HG03064 (cell line): ENCODE data around the gene F12.
A peak's percentile ranks its signal among the peaks of the same experiment; 100 is the strongest.

Source experiments
- ATAC-seq: cut with Tn5 transposase; IDR thresholded peaks from one replicate; pipeline ENCODE4 v1.9.1; 2021; ENCODE audit warnings: low read depth; ENCODE audit not compliant: unreplicated experiment

Gene F12

DNA sequence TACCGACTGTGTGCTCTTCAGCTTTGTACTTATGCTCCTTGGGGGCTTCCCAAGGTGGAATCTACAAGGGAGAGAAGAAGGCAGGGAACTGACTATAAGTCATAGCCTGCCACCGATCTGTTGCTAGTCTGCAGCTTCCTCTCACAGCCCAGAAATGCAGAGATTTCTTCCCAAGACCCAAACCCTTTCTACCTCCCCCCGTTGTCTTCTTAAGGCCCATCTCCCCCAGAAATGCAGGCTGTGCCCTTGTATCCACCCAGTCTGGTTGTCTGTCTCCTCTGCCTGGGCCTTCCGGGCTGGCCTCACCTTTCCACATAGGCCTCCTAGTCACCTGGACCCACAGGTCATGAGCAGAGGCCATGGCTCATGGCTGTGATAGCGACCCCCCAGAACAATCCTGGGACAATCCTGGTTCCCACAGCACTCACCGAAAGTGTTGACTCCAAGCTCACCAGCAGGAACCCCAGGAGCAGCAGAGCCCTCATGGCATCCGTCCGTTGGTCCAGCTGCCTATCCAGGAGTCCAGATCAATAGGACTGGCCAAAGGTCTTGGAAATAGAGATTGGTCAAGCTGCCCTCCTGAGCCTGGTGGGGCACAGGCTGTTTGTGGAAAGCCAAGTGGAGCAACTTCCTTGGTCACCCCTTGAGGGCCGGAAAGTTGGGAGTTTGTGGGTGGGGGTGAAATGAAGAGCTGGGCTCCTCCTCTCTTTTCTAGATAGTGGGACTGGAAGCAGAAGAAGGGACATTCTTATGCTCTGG, at the start of gene F12:
Gene F12, minus strand, starts transcription at position 522 of the 759 bp plus-strand sequence. Its CDS starts 37 bp downstream, at position 485.
- ATAC-seq: no peak

DNA sequence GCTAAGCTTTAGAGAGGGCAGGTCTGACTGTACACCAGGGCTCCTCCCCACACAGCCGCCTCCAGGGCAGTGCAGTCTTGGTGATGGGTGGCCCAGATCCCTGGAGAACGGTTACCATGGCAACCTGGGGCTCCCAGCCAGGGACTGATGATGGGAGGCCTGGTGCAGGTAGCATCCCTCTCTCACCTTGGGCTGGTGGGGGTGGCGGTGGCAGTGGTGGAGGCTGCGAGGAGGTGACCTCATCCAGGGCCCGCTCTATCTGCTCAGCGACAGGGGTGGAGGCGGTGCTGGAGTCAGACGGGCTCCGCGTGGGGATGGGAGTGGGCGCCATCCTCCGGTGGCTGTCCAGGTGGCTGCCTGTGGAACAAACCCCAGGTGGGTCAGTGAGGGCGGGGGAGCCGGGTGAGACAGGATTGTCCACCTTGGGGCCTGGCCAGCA, 49.6 kb upstream of the F12 start:
- no peak for ATAC-seq

DNA sequence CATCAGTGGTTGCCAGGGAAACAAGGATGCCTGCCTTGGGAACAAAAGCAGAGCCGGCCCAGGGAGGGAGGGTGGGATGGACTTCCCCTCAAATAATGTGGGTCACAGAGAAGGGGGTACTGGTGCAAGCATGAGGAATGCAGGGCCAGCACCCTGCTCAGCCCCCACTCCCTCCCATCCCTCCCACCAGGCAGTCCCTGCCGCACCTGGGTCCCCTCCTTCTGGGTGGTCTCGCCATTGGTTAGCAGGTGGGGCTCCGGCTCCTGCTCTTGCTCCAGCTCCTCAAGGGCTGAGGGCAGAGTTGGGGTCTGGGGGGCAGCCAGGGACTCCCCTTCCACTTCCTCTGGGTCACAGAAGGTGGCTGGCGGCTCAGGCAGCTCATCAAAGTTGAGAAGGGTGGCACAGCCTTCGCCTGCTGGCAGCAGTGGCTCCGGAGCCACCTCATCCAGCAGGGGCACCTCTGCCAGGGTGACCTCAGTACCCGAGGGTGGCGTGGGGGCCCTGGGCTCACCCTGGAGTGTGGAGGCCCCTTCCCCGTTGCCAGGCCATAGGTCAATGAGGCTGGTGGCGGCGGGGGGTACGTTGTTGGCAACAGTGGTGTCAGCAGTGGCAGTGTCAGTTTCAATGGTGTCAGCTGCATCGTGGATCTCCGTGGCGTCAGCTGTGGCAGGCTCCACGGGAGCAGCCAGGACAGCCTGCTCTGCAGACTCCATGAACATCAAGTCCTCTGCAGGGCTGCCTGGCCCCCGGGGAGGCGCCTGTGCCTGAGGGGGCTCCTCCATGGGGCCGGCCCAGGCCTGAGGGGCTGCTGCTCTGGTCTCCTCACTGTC, 48.7 kb upstream of the F12 start:
- no peak for ATAC-seq

DNA sequence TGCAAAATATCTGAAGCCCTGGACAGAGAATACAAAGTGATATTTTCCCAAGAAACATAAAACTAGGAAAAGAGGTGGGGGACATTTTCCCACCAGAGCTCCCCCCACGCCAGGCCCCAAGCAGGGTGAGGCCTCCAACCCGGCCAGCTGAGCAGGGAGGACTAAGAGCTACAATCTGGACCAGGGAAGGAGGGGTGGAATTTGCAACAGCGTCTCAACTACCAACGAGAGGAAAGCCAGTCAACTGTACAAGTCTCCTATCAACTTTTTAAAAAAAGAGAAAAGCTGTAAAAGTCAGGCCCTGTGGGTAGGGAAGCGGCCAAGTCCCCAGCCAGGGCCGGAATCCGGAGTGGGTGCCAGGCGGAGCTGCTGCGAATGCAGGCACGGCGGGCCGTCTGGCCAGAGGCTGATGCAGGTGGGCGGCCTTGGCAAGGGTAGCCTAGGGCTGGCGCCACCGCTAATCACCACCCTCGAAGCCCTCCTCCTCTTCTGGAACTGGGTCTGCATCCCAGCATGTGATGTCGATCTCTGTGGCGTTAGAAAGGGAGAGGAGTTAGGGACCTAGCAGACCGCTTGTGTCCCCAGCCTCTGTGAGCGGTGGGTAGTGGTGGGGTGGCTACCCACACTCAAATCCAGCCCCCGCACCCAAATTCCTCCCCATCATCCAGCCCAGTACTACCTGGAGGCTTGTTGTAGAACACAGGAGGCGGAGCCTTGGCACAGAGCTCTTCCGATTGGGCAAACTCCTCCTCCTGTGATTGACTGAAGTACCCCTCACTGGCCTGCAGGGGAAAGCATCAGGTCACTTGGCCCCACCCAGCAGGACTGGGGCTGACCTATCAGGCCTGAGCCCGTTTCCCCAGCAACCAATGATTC, 47.9 kb upstream of the F12 start:
- peak; percentile 37 for ATAC-seq

DNA sequence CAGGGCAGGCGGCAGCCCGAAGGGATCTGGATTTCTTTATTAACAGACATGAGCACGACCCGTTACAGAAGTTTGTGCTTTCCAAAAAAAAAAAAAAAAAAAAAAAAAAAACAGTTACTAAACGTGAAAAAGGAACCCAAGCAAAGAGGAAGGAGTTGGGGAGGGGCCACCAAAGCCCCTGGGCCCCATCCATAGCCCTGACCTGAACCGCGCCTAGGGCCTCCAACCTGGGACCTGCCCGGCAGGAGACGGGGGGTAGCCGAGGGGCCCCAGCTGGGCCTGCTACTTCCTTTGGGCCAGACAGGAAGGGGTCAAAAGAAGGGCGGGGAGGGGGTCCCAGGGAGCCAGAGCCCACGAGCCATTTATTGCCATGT, 47.2 kb upstream of the F12 start:
- ATAC-seq: no peak

DNA sequence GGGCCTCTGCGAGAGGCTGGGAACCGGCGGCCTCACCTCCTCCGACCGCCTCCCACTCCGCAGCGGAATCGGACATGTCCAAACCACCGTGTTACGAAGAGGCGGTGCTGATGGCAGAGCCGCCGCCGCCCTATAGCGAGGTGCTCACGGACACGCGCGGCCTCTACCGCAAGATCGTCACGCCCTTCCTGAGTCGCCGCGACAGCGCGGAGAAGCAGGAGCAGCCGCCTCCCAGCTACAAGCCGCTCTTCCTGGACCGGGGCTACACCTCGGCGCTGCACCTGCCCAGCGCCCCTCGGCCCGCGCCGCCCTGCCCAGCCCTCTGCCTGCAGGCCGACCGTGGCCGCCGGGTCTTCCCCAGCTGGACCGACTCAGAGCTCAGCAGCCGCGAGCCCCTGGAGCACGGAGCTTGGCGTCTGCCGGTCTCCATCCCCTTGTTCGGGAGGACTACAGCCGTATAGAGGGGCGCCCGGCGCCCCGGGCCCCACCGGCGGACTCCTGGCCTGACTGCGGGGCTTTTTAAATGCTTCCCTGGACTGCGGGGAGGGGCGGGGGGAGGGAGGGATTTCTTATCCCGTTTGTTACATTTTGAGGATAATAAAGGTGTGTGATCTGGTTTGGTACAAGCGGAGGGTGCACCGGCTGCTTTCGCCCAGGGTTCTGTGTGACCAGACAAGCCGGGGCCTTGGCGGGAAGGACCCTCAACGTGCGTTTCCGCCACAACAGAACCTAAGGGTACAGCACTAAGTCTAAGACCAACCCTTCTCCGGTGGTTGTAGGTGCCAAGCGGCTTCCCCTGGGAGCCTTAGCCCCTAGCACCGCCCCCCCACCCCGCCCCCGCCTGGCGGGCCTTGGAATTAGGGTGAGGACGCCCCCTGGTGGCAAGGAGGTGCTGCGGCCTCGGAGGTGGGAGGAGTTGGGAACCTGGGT, 46.6 kb upstream of the F12 start:
- peak; percentile 7 for ATAC-seq

DNA sequence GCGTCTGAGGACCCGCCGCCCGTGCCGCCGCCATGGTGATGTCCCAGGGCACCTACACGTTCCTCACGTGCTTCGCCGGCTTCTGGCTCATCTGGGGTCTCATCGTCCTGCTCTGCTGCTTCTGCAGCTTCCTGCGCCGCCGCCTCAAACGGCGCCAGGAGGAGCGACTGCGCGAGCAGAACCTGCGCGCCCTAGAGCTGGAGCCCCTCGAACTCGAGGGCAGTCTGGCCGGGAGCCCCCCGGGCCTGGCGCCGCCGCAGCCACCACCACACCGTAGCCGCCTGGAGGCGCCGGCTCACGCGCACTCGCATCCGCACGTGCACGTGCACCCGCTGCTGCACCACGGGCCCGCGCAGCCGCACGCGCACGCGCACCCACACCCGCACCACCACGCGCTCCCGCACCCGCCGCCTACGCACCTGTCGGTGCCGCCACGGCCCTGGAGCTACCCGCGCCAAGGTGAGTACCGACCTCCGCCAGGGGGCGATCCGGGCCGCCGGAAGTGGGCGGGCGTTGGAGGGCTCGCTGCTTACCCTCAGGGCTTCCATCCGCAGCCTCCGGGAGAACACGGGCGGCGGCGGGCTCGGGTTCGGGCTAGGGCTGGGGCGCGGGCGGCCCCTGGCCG, 45.8 kb upstream of the F12 start:
- peak; percentile 52 for ATAC-seq

DNA sequence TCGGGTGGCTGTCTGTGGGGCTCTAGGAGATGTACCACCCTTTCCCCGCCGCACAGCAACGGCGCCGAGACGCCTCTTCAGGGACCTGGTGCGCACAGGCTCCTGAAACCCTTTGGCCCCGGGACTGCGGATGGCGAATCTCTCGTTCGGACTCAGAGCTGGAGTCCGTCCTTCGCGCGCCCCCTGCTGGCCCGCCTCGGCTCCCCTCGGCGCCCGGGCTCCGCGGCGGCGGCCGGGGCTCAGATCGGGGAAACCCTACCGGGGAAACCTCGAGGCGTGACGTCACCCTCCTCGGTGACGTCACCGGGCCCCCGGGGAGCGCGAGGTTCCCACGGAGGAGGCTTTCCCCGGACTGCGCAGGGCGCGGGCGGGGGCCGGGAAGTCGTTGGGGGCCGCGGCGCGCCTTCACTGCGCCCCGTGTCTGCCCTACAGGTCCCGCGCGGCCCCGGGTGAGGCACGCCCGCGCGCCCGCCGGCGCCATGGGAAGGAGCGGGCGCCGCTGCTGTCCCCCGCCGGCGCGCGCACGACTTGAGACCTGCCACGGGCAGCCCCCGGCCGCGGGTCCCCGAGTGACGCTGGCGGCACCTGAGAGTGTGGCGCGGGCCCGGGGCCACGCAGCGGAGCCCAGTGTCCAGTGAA, 45.2 kb upstream of the F12 start:
- ATAC-seq: peak; percentile 45

DNA sequence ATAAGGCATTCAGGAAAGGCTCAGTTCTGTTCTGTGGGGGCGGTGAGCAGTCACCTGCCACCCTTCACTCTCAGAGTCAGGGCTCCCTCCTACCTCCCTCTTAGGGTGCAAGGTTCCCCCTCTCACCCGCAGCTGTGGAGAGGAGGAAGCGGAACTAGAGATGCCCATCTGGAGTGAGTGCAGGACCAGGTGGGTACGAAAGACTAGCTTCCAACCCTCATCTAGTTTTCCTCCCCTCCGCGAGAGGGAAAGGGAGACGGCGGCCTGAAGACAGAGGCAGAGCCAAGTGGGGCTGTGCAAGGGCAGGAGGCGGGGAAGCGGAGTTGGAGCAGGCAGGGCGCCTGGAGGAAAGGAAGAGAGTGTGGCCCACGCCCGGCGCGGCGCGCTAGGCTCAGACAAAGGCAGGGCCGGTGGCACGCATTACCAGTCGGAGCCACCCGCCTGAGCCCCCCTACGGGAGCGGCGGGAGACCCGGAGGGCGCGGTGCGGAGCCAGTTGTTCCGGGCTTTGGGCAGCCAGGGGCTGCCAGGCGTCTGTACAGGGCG, 44.6 kb upstream of the F12 start:
- ATAC-seq: peak; percentile 0

DNA sequence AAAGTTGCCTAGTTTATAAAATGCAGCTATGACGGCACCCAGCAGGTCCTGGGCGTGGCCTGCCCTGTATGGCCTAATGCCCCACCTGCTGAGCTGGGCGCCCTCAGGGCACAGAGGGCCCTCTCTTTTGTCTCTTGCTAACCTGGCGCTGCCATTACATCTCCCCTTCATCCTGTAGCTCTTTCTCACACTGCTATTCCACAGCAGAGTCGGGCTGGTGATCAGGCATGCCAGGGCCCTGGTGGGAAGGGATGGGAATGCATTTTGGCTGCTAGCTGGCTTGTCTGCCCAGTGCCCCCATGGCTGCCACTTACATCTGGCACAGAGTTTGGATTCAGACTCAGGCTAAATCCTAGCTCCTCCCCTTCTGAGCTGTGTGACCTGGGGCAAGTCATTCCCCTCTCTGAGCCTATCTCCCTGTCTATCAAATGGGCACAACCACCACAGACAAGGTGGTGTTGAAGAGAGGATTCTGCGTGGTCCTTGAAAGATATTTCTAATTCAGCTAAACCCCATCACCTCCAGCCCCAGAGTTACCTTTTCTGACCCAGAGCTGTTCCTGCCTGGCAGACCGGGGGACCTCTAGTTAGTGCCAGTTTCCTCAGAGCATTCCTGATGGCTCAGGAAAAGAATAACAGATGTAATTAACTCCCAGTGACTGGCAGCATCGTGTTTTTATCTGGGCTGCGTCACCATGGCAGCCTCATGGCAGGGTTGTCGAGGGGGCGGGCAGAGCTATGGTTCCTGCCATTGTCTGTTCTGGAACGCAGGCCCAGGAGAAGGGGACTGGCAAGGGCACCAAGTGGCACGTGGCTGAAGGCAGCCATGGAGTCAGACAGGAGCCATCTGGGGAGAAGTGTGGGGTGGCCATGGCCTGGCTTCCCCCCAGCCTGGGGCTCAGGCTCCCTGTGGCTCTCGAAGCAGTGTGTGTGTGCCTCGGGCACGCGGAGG, 43.6 kb upstream of the F12 start:
- no peak for ATAC-seq

DNA sequence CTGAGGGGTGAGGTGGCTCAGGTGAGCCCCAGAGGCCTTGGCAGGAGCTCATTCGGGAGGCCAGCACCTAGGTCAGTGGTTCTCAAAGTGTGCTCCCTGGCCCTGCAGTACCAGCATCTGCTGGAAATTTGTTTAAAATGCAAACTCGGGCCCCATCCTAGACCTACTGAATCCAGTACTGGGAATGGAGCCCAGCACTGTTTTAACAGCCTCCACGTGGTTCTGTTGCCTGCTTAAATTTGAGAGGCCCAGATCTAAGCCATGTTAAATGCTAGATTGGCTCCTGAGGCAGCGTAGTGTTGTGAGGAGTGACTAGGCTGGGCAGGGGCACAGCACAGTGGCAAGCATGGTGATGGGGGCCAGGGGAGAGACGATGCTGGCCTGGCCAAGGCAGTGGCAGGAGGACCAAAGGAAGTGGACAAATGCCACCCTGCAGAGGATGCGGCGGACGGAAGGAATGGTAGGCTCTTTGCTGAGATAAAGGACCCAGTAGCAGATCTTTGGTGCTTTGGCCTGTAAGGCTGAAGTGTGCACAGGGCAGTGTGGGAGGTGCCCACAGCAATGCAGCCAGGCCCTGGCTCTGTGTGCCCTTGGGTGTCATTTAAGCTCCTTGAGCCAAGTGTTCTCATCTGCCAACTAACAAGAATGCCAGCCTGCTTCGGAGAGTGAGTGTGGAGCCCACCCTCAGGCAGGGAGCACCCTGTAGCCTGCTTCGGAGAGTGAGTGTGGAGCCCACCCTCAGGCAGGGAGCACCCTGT, 41.5 kb upstream of the F12 start:
- no peak for ATAC-seq

DNA sequence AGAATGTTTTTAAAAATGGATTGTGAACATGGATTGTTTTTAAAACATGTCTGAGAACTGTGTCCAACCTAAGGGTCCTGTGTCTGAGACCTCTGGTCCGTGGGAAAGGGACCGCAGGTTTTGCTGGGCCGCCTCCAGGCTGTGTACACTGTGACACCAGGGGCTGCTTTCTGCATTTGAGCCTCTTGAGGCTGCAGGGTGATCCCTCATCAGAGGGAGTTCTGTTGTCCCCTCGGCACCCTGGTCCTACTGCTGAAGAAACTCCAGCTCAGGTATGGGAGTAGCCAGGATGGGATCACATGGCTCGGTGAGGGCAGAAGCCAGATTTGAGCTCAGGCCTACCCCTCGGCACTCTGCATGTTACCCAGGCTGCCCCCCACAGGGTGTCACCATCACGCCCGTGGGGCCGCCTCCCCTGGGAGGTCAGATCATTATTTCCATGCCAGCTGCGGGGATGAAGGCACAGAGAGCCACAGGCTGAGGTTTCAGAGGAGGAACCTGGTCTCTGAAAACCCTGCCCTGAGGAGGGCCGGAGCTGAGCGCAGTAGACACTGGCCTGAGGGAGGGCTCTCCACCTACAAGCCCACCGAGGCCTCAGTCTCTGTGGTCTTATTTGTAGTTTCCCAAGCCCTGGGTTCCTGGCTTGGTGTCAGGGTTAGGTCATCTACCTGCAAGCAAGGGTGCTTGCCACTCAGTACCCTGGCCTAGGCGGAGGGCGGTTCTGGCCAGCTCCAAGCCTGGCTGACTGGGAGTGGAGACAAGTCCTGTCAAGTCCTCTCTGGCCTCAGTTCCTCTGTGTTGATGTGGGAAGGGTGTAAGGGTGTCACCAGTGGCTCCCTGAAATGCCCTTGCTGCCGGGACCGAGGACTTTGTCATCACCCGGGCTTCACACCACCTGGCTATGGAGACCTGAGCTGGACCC, 40.0 kb upstream of the F12 start:
- ATAC-seq: no peak

DNA sequence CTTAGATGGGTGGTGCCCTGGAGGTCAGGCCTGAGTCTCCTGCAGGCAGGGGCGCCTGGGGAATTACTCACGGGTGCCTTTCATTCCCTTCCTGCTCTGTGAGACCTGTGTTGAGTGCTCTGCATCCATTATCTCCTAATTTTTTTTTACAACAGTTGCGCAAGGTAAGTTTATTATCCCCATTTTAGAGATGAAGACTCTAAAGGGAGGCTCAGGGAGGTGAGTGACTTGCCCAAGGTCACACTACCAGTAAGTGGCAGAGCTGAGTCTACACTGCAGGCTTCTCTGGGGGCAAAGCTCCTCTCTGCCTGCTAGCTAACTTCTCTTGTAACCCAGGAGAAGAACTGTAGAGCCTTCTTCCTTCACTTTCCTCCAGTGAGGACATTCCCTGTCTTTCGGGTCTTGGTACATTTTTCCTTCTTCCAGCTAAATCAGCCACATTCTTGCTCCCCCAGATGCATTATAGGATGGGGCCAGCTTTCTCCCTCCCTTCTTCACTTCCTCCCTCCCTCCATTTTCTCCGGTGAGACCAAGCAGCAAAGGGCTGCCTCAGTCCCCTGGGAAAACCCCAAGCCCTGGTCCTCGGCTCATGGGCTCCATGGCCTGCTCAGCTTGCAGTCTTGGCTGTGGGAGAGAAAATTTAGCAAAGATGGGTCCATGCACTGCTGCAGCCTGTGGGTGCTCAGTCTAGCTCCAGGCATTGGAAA, 39.0 kb upstream of the F12 start:
- ATAC-seq: no peak

DNA sequence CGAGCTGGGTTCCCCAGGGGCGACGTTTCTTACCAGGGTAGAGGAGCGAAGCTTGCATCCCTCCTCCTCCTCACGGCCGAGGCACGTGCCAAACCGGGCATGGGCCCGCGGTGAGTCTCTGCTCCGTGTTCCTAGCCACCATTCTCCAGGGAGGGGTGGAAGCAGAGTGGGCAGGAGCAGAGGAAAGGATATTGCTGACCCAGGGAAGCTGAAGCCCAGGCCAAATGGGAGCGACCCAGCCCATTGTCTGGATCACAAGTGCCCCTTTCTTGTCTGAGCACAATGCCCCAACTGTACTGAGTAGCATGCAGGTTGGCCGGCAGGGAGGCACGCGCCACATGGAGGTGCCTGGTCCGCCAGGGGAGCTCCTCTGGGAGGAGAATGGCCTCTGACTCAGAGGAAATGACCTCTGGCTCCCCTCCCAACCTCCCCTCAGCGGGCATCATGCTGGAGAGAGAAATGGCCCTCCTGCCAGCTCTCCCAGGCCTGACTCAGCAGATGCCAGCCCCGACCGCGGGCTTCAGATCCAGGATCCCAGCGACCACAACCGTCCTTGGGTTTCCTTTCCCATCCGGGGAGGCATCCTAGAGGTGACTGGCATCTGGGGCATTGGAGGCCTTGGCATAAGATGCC, 38.4 kb upstream of the F12 start:
- ATAC-seq: no peak
